Transverse colon (tissue), 4 donors: Measurements from ENCODE around the gene SRSF5. TPM values are rescaled to one million over a fixed set of nuclear protein-coding genes. Genes with fewer than 3 reads are reported as not detected.

Experiments used
- DNase-seq: peaks from one replicate; pipeline ENCODE4 v3.0.0-alpha.2; 2019
- H3K27ac ChIP-seq, 4 donors: fragments of 200-600 bp; sonication (generic); 2 replicates each; pipeline ENCODE4 v1.5.1; 2016 to 2018; ENCODE audit warnings: inconsistent platforms in 4 of 4
- H3K27me3 ChIP-seq: fragments of 200-600 bp; sonication (generic); 2 replicates; pipeline ENCODE4 v1.5.1; 2017; ENCODE audit warnings: inconsistent platforms
- H3K36me3 ChIP-seq, 4 donors: fragments of 200-600 bp; sonication (generic); 2 replicates each; pipeline ENCODE4 v1.5.1; 2017 to 2019; ENCODE audit warnings: inconsistent platforms in 4 of 4
- H3K4me1 ChIP-seq, 4 donors: fragments of 200-600 bp; sonication (generic); 2 replicates each; pipeline ENCODE4 v1.5.1; 2017 to 2020; ENCODE audit warnings: inconsistent platforms in 4 of 4
- H3K4me3 ChIP-seq, 4 donors: fragments of 200-600 bp; sonication (generic); 1 replicate in 1 of 4; 2 replicates in 3 of 4; pipeline versions ENCODE4 v1.5.1 to v1.6.1; 2017 to 2019; ENCODE audit warnings: inconsistent platforms in 4 of 4
- H3K9me3 ChIP-seq, 2 donors: fragments of 200-600 bp; sonication (generic); 2 replicates each; pipeline ENCODE4 v1.5.1; 2017 to 2019; ENCODE audit warnings: inconsistent platforms in 2 of 2
- CTCF ChIP-seq, 5 experiments: fragments of 200-600 bp in 3 of 5; fragments of 450-650 bp in 2 of 5; sonication (generic) in 3 of 5; IDR thresholded peaks; 1 replicate in 2 of 5; 2 replicates in 3 of 5; pipeline ENCODE4 v1.5.1; 2016 to 2017; ENCODE audit warnings: antibody characterized with exemption in 5 of 5, inconsistent platforms in 3 of 5, mild to moderate bottlenecking in 2 of 5, moderate library complexity in 1 of 5
- EP300 ChIP-seq: sonication (generic); formaldehyde crosslinking; IDR thresholded peaks from one replicate; pipeline ENCODE4 v1.6.1; 2017; ENCODE audit warnings: antibody characterized with exemption, low read depth
- POLR2A ChIP-seq: fragments of 450-650 bp; IDR thresholded peaks from one replicate; pipeline ENCODE4 v1.6.1; 2016; ENCODE audit warnings: antibody characterized with exemption, mild to moderate bottlenecking, moderate library complexity
- POLR2AphosphoS5 ChIP-seq, 3 donors: sonication (generic); formaldehyde crosslinking; IDR thresholded peaks; one replicate each; pipeline ENCODE4 v1.6.1; 2016; ENCODE audit warnings: antibody characterized with exemption in 3 of 3
- WGBS, 2 donors: methylation state at CpG; one replicate each; pipeline ENCODE4 v1.1.5; 2018; ENCODE audit warnings: low coverage in 1 of 2; 5-methylcytosine and 5-hydroxymethylcytosine counted together
- in situ Hi-C, 4 donors: fragments of 200-750 bp; cut with MboI; loops; one replicate each; pipeline versions ENCODE4 v1.15.0 to v1.15.1; 2017; ENCODE audit warnings: low sequenced_read_pairs in 3 of 4, low pct_ligation_motif_present in 1 of 4, low pct_unique_long_range_greater_than_20kb in 1 of 4
- intact Hi-C: fragments of 100-400 bp; cut with DNase I; formaldehyde crosslinking; loops from one replicate; pipeline ENCODE4 v1.15.1; 2023; ENCODE audit warnings: low total_unique reads
- total RNA-seq, 4 donors: library from RNA; depleted of rRNA; stranded (reverse); fragments of >200 nt; gene quantifications; one replicate each; pipeline ENCODE4 v1.1.0, GENCODE V29; 2016

SRSF5 gene
- total RNA-seq, 4 donors from 2014 or later, result 255 to 557 (median 471) TPM

GRCh38 chr14:69780092-69780491 is 13.2 kb downstream of the SRSF5 start:
- Histone ChIP-seq H3K4me3 (no peak overlapping the region), H3K27me3 (no peaks in the 10 kb centered on the region), H3K27ac (no peak overlapping the region), H3K4me1 (peaks cover 0 to 23% (median 0%) of the 10 kb centered on the region in 4 donors), H3K9me3 (no peaks in the 10 kb centered on the region), H3K36me3 (peaks cover 0 to 47% (median 7%) of the 10 kb centered on the region in 4 donors)
- intact Hi-C loops (no loop called here), in situ Hi-C loops (no loop called here)
- WGBS, 2 donors, result 96 to 100% methylated on average over 1 of the region's 1 CpG
- no peak for TF ChIP-seq POLR2A
- no peak for TF ChIP-seq CTCF (IDR thresholded peaks at IDR 0.05)
- no peak for TF ChIP-seq POLR2AphosphoS5 (IDR thresholded peaks at IDR 0.05)
- no peak for TF ChIP-seq EP300
- no peak for DNase-seq

GRCh38 chr14:69780952-69781351 is 14.0 kb downstream of the SRSF5 start:
- intact Hi-C loops, result no loop called here
- DNase-seq, result no peak
- 83 to 87% methylated on average over 3 of the region's 3 CpGs for WGBS, 2 donors
- Histone ChIP-seq H3K27ac (no peak overlapping the region), H3K9me3 (no peaks in the 10 kb centered on the region), H3K4me1 (peaks cover 0 to 18% (median 0%) of the 10 kb centered on the region in 4 donors), H3K4me3 (no peak overlapping the region), H3K27me3 (no peaks in the 10 kb centered on the region), H3K36me3 (peaks cover 0 to 40% (median 7%) of the 10 kb centered on the region in 4 donors)
- TF ChIP-seq POLR2A (no peak), POLR2AphosphoS5 (IDR thresholded peaks at IDR 0.05) (no peak), EP300 (no peak), CTCF (IDR thresholded peaks at IDR 0.05) (no peak)
- in situ Hi-C loops, result no loop called here

GRCh38 chr14:69784942-69785341 is 18.0 kb downstream of the SRSF5 start:
- Histone ChIP-seq H3K4me1 (no peaks in the 10 kb centered on the region), H3K4me3 (no peak overlapping the region), H3K27ac (no peak overlapping the region), H3K27me3 (no peaks in the 10 kb centered on the region), H3K36me3 (peaks cover 0 to 6% (median under 1%) of the 10 kb centered on the region in 4 donors), H3K9me3 (no peaks in the 10 kb centered on the region)
- TF ChIP-seq EP300, result no peak
- TF ChIP-seq CTCF (IDR thresholded peaks at IDR 0.05), result no peak
- TF ChIP-seq POLR2A, result no peak
- TF ChIP-seq POLR2AphosphoS5 (IDR thresholded peaks at IDR 0.05), result no peak
- DNase-seq, result no peak
- intact Hi-C loops (no loop called here), in situ Hi-C loops (no loop called here)
- WGBS, 2 donors, result 100% methylated on average over 1 of the region's 1 CpG

- intact Hi-C loops (no loop called here), in situ Hi-C loops (no loop called here)
- Histone ChIP-seq H3K27me3 (no peaks in the 10 kb centered on the region), H3K27ac (no peak overlapping the region), H3K4me1 (no peaks in the 10 kb centered on the region), H3K4me3 (no peak overlapping the region), H3K36me3 (no peaks in the 10 kb centered on the region), H3K9me3 (no peaks in the 10 kb centered on the region)
- no peak for TF ChIP-seq POLR2A
- no peak for TF ChIP-seq EP300
- TF ChIP-seq POLR2AphosphoS5 (IDR thresholded peaks at IDR 0.05), result no peak
- no peak for TF ChIP-seq CTCF (IDR thresholded peaks at IDR 0.05)
- no peak for DNase-seq
- 93% methylated on average over 3 of the region's 3 CpGs; no CpG with 5 or more reads in 1 of the 2 donors for WGBS, 2 donors
Measured at GRCh38 chr14:69786603-69787002, 19.7 kb downstream of the SRSF5 start.
